Cardiac septum (tissue), 1 donor: Measurements from ENCODE around the gene TGFB2. TPM values are rescaled to one million over a fixed set of nuclear protein-coding genes. Genes with fewer than 3 reads are reported as not detected.

Source experiments
- DNase-seq: peaks from one replicate; pipeline ENCODE4 v3.0.0-alpha.2; 2020; ENCODE audit warnings: low spot score
- intact Hi-C: fragments of 100-400 bp; cut with DNase I; formaldehyde crosslinking; loops from one replicate; pipeline ENCODE4 v1.14.0; 2022
- total RNA-seq: library from RNA; stranded (reverse); fragmentation: NEBNext Ultra II Directional; extraction: Animal tissue kit (Norgen Biotek cat#: 25700); gene quantifications from one replicate; pipeline ENCODE4 v1.2.1, GENCODE V29; 2021
- donor health status: DM: no; HTN: no; CAD: no.

Gene TGFB2
- total RNA-seq, 1 donor from 2014 or later, result 40.5 TPM

DNA sequence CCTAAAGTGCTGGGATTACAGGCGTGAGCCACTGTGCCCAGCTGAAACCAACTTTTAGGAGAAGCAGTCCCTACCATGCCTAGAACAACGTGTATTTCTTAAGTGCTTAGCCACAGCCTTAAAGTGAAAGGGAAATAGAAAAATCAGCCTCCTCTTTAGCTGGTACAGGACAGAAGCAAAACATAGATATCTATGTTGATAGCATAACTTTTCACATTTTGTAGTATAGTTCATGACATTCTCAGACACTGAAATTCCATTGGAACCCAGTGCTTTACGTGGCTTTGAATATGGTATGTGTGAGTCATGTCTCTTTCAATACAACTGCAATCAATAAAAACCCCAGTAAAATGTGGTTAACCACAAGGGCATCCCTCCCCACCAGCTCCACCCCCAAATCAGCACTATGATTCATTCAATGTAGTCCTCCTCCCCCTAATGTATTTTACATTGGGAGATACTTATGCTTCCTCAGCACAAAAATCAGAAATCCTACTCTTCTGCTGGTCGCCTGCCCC is 32.1 kb downstream of the TGFB2 start:
- no peak for DNase-seq
- intact Hi-C loops, result no loop called here

DNA sequence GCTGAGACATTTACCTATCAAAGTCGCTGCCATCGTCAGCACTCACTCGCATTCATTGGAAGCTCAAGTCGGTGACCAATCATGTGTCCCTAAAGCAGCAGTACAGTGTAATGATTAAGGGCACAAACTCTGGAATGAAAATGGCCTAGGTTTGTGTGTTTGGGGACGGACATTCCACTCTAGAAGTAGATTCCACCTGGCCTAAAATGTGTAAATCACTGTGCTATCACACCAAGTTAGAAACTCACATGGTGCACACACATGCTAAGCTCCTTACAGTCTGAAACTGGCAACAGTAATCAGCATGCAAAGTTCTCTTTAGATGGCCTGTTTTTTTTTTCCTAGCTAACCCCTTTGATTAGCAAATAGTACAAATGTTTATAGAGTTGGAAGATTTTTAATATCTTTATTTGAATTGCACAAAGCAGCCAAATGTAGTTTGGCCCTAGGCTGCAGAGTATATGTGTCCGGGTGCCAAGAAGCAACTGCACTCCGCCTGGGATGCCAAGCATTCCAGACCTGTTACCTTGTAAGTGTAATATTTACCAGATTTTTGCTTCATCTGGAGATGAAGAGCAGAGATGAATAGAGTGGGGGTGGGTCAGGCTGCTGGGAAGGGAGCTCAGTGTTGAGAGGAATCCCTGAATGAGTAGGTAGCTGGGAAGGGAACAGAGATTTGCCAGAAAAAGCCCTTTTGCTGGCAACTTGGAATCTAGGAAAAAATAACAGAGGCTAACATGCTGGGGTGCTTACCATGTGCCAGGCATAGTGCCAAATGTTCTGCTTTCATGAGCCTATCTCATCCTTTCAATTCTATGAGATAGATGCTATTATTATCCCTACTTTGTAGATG is 35.2 kb downstream of the TGFB2 start:
- intact Hi-C loops, result no loop called here
- DNase-seq, result no peak

DNA sequence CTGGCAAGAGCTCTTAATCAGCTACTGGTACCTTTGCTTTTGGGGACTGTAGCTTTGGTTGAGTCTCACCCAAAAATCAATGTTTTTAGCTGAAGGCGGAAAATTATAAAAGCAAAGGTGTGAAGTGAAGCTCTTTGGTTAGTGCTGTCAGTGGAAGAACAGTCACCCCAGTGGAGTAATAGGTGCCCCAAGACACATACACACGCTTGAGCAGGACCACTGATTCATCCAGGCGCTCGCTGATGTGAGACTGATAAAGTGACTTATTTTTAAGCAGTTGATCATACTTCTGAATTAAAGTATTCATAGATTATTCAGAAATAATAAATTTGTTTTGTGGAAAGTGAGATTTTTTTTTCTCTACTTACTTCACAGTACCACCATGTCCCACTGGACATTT is 37.1 kb downstream of the TGFB2 start:
- DNase-seq, result no peak
- intact Hi-C loops, result no loop called here

DNA sequence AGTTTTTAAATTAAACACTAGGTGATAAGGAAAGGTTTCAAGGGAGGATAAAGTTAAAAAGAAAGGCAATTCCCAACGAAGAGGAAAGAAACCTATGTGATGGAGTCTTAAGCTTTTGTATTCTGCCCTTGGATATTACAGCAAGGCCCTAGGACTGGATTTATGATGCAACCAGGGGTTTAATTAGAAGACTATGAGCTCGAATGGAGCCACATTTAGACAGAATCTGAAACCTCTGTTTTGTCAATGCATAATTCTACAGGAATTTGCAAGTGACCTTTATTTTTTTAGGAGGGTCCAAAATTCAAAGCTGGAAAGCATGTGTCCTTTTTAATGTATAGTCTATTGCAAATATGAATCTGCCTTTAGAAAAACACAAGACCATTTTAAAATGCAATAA is 37.9 kb downstream of the TGFB2 start:
- intact Hi-C loops, result no loop called here
- no peak for DNase-seq

DNA sequence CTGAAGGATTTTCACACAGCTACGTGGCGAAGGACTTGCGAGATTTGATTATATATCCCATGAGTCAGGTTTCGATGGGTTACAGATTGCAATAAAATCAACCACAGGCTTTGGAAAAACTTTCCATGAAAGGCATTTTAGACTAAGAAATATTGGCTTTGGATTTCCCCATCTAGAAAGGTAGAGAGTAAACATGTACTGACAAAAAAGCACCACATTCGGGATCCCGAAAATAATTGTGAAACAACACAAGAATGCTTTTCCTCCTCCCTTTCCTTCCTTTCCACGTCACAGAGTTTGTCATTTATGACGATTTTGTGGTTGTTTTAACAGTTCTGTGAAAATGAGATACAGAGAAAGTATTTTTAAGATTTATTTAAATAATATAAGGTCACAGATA is 38.5 kb downstream of the TGFB2 start:
- intact Hi-C loops, result no loop called here
- no peak for DNase-seq

DNA sequence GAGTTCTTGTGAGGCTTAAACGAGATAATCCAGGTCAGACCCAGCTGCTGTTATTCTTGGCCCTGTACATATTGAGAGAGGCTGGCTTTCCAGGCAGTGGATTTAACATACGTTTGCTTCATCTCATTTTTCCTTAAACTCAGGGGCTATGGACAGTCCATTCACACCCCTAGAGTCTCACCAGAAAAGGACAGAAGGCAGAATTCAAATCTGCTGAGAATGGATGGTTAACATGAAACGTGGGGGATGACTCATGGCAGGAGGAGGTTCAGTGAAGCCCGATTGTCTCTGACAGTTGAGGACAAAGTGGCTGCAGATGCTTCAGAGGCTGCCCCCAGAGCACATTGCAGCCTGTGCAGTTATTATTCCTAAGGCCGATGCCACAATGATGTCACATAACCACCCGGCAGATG is 39.5 kb downstream of the TGFB2 start:
- DNase-seq, result no peak
- intact Hi-C loops, result no loop called here

DNA sequence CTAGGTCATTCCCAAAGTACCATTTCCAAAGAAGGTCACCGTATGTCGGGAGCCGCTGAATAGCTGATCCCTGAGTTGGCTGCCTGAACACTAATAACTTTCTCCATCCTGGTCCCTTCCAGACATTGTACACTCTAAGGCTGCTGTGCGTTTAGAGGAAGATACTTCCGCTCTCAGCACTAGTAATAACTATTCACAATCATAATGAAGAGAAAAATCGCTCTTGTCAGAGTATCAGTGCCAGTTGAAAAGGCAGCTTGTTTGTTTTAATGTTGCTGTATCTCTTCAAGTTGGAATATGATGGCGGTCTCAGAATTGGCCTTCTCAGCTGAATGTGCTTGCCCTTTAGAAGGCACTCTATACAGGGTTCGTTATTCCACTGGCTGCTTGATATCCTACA is 43.5 kb downstream of the TGFB2 start:
- no peak for DNase-seq
- intact Hi-C loops, result loop anchor here (5.0 kb wide), 1 partner anchor 49 kb away; no protein-coding TSS in a partner anchor

DNA sequence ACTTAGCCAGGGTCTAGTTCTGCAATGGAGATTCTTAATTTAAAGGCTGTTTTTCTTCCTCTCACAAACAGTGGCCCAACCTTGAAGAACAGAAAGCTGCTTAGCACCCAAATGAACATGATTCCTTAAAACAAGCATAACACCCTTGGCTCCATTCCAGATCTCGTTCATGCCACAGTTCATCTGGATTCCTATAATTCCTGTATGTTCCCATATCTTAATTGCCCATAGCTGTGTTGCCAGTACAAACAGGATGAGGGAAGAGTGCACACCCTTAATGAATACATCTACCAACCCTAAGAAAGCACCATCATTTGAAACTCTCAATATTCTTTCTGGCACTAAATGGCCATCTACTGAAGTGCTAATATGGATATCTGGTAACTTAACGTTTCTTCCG is 45.5 kb downstream of the TGFB2 start:
- intact Hi-C loops, result no loop called here
- DNase-seq, result no peak

DNA sequence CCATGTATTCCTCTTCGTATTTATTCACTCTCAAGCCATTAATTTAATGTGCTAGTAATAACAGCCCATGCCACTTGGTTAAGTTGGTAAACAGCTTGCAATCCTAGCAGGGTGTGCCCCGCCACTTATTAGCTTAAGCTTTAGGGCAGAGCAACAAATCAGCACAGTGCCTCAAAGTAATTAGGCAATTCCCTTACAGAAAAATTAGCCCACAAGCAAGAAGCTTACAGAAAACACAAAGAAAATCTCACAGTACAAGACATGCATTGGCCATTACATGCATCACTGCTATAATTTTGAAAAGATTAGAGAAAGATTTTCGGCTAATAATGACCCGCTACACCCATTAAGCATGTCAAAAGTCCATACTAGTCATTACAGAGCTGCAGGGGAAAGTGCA is 47.6 kb downstream of the TGFB2 start:
- intact Hi-C loops, result no loop called here
- DNase-seq, result no peak

DNA sequence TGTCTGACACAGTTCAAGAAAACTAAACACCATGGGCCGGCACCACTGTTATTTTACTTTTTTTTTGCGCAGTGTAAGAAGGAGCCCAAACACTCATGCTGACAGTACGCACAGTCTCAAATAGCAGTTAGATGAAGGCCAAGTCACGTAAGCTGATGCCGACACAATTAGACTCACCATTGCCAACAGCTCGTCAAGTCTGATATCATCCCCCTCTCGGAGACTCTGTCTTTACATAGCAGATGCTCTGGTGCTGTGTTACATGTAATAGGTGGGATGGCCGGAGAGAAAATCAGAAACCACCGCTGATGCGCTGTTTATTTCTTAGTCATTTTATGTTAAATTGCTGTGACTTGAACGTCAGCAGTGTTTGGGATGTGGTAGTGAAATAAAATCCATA is 49.3 kb downstream of the TGFB2 start:
- DNase-seq, result no peak
- intact Hi-C loops, result no loop called here

DNA sequence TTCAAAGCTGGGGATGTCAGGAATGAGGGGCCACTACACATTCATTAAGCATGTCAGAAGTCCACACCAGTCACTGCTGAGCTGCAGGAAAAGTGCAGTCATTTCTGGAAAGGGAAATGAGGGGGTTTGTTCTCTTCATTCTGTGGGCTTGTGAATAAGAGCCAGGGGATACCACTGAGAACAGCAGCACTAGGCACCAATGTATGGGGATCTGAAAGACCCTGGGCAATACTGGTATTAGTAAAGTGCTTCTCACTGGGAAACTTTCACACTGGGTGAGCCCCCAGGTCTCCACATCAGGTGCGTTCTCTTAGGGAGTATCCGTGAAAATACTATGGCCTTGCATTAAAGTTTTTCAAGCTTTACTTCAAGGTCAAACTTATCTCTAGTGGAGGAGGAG is 49.9 kb downstream of the TGFB2 start:
- DNase-seq, result no peak
- intact Hi-C loops, result no loop called here

DNA sequence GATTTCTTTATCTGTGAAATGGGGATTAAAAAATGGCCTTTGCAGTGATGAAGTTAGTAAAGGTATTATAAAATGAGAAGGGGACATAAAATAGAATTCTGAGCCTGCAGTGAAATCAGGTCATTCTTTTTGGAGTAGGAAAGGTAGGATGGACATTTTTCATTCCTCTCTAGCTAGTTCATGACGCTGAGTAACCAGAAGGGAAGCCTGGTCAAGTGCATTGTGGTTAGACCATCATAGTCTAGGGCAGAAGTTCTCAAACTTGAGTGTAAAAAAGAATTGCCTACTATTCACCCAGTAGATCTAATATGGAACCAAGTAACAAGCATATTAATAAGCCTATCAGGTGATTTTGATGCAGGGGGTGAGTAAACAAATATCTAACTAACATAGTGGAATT is 50.8 kb downstream of the TGFB2 start:
- intact Hi-C loops, result no loop called here
- DNase-seq, result no peak

DNA sequence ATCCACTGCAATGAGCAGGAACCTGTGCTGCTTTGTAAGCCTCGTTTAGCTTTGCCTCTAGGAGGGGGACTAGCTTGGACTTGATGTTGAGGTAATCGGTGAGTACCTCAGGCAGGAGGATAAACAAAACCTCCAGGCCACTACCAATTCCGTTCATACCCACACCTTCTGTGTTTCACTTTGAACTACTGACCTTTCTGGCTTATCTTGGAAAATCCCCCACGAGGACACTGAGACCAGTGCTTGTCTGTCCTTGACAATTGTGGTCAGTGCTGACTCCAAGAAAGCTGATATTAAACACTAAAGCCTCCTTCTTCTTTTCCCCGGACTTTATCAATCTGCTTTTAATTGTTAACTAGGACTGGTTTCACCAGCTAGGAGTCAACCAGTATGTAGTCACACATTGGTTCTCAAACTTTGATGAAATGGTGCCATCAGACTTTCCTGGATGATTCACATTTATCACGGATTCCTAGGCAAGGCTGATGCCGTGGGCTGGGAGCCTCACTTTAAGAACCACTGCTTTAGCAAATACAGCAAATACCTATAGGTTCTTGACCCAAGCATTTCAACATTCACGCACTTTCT is 52.7 kb downstream of the TGFB2 start:
- DNase-seq, result no peak
- intact Hi-C loops, result no loop called here

DNA sequence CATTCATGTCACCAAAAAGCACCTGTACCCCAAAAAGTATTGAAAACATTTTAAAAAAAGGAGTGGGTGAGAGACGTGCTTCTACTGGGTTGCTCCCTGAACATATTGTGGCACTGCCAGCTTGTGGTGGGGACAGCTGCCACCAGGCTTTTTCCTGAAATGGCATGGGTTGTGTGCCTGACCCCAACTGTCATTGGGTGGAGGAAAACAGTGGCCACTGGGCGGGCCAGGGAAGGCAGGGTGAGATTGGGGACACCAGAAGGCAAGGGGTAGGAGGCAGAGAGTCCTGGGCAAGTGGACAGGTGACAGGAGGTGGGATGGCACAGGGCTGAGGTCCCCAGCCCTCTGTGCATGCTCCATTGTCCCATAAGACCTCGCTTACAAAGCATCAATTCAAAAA is 55.5 kb downstream of the TGFB2 start:
- no peak for DNase-seq
- intact Hi-C loops, result no loop called here

DNA sequence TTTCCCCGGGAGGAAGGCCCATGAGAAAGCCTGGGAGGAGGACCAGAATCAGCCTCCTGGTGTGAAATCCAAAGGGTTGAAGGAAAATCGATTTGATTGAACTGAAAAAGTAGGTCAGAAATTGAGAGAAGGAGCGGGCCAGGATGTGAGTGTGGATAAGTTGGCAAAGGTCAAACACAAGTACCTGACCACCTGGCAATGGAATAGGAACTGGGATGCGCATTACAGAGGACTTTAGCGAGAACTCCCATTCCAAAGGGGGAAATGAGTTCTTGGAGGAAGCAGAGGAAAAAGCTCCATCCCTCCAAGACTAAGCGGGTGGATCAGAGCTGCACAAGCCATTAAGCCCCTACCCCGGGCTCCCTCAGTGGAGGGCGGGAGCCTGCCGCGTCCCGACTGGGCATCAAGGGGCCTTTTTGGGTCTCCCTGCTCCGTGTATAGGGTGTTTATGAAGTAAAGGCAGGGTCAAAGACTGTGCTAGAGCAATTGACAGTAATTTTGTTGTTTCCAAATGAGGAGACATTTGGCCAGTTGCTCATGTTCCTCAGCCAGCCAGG is 56.4 kb downstream of the TGFB2 start:
- intact Hi-C loops, result no loop called here
- no peak for DNase-seq

DNA sequence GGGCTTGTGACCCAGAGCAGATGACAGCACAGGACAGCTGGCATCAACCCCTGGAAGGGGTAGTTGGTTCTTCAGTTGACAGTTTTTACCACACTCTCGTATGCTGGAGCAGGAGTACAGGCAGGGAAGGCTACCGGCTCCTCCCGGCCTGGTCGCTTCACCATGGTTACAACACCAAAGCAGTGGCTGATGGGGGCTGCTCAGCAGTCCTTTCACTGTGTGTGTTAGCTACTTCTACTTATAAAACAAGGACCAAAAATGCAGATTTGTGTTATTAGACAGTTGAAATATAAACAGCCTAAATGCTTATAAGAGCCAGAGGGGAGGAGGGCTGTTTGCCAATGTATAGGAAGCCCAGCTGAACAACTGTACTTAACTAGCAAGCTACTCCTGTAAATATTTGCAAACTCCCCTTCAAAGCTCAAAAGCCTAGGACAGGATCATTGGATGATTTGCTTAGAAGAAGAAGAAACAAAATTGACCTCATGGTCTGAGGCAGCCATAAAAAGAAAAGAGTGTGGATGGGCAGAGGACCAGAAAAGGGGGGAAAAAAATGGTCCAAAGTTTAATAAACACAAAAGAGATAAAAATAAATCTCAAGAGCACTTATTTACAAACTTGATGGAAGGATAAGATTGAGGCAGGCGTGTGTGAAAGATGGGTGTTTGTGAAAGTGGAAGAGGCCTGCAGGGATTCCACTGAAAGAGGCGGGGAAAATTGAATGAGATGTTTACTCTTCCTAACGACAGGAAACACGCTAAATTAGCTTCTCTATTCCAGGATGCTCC is 57.1 kb downstream of the TGFB2 start:
- no peak for DNase-seq
- intact Hi-C loops, result no loop called here

DNA sequence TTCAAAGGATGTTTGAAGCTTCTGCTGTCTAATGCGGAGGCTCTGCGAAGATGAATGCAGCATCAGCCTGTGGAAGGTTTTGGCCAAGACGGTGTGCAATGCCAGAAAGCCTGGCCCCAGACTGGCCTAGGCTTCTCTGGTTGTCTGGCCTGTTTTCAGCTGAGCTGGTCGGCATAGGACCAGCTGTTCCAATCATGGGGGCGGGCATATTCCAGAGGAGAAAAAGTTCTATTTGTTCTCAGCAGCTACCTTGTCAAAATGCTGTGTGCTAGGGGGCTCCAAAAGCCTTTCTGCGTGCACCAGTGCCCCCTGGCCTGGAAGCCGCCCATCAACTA is 57.6 kb downstream of the TGFB2 start:
- intact Hi-C loops, result no loop called here

DNA sequence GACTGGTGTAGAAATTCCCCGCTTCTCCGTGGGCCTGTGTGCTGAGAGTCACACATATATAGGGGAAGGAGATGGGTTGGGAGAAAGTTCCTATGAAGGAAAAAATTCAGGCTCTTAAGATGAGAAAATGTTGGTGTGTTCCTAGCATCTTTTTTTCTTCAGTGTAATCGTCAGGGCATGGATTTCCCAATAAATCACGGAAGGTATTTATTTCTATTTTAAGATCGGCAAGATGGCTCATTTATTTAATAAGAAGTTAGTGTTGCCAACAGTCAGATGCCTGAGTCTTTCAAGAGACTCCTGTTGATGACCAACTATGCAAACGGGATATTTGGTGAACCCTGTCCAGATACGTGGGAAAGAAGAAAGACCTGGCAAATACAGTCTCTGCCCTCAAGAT is 58.2 kb downstream of the TGFB2 start:
- no peak for DNase-seq
- intact Hi-C loops, result no loop called here

More for the DNA sequence above, 57.6 kb downstream of the TGFB2 start:
- no peak for DNase-seq

DNA sequence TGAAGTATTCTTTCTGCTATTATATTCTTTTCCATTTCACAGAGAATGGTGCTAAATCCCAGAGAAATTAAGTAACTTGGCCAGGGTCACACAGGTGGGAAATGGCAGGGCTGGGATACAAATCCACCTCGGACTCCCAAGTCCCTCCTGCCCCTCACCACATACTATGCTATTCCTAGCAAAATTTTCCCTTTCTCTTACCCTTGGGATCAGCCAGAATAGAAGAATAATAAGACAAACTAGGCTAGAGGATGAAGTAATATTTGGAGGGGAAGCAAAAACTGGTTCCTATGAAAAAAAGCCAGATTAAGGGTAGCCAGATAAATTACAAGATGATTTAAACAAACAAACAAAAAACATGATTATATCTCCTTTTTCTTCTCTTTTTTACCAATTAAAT is 62.5 kb downstream of the TGFB2 start:
- intact Hi-C loops, result no loop called here
- no peak for DNase-seq

DNA sequence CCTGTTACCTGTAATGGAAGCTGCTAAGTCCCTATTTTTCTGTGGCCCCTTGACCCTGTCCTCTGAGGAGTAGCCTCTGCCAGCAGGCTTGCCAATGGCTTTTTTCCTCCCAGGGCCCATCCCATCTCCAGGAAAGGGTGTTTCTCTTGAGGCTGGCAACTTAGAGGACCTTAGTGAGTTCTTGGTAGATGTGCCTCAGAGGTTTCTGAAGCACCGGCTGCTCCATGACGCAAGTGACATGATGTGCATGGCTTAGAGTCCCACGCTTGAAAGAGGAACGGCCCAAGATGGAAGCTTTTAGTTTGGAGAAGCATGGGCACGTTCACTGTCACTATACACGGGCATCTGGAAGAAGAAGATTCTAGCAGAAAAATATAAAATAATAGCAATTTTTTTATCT is 63.0 kb downstream of the TGFB2 start:
- intact Hi-C loops, result no loop called here
- DNase-seq, result no peak
